ENCODE data around the gene FLT4.

FLT4 gene

DNA sequence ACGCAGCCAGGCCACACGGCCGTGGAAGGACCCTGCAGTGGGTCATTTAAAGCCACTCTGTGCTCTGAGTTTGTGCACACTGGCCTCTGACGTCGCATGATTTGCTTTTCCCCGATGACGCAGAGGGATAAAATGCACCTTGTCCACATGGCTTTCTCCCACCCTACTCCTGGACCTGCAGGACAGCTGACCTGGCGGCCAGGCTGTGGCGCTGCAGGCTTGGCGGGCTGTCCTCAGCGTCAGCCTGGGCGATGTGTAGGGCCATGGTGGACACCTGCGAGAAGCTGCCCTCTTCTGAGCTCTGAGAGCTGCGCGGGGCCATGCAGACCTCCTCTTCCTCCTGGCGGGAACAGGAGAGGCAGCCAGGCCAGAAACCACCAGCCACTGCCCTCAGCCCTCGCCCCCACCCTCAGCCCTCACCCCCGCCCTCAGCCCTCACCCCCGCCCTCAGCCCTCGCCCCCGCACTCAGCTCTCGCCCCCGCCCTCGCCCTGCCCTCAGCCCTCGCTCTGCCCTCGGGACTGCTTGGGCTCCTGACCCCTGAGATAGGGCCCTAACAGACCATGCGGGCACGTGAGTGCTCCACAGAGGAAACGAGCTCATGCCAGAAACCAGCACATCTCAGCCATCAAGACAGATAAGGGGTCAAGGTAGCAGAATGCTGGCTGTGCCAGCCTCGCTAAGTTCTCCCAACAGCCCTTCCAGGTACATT, 38.1 kb downstream of the FLT4 start:
- no peaks in the 10 kb centered on the region for H3K36me3 ChIP-seq
- H3K4me3 ChIP-seq (ENCODE audit: low read depth in 1 of 2, low read length in 1 of 2): no peak overlapping the region
- TF ChIP-seq, protein P1, sequence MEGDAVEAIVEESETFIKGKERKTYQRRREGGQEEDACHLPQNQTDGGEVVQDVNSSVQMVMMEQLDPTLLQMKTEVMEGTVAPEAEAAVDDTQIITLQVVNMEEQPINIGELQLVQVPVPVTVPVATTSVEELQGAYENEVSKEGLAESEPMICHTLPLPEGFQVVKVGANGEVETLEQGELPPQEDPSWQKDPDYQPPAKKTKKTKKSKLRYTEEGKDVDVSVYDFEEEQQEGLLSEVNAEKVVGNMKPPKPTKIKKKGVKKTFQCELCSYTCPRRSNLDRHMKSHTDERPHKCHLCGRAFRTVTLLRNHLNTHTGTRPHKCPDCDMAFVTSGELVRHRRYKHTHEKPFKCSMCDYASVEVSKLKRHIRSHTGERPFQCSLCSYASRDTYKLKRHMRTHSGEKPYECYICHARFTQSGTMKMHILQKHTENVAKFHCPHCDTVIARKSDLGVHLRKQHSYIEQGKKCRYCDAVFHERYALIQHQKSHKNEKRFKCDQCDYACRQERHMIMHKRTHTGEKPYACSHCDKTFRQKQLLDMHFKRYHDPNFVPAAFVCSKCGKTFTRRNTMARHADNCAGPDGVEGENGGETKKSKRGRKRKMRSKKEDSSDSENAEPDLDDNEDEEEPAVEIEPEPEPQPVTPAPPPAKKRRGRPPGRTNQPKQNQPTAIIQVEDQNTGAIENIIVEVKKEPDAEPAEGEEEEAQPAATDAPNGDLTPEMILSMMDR (IDR thresholded peaks at IDR 0.05): no peak
- no peaks in the 10 kb centered on the region for H3K27me3 ChIP-seq
- no peaks in the 10 kb centered on the region for H3K9me3 ChIP-seq
- H3K27ac ChIP-seq: no peak overlapping the region
- no peaks in the 10 kb centered on the region for H3K4me1 ChIP-seq (ENCODE audit: control insufficient read depth in 1 of 2, insufficient read depth in 1 of 2, low read depth in 1 of 2, low read length in 1 of 2)

DNA sequence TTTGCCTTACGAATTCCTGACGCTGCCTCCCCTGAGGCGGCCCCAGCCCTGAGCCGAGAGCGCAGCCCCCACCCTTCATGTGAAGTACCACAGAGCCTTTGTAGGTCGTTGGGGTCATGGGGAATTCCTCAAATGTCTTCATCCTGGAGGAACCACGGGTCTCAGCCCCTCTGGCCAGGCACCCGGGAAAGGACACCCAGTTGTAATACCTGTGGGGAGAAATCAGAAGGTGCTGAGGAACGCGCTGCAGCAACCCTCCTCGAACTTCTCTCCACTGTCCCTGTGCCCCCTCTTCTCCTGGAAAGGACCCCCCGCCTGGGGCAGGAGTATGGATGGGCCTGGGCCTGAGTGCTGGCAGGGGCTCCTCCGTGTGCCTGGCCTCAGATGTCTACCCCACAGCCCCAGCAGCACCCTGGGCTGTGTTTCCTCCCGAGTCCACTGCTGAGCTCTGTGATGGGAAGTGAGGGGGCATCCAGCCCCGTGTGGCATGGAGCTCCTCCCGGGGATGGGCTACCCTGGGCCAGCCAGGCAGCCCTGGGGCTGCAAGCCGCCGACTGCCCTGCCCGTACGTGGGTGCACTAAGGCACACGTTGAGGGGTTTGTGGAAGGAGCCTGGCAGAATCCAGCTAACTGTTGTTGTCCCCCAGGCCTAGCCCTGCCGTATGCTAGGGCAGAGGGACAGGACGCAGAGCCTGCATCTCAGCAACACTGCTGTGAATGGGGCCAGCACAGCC, 39.4 kb downstream of the FLT4 start:
- H3K27me3 ChIP-seq: no peaks in the 10 kb centered on the region
- H3K27ac ChIP-seq: no peak overlapping the region
- TF ChIP-seq, protein P1 (IDR thresholded peaks at IDR 0.05): no peak
- no peaks in the 10 kb centered on the region for H3K36me3 ChIP-seq
- H3K4me3 ChIP-seq (ENCODE audit: low read depth in 1 of 2, low read length in 1 of 2): no peak overlapping the region
- no peaks in the 10 kb centered on the region for H3K4me1 ChIP-seq (ENCODE audit: control insufficient read depth in 1 of 2, insufficient read depth in 1 of 2, low read depth in 1 of 2, low read length in 1 of 2)
- H3K9me3 ChIP-seq: no peaks in the 10 kb centered on the region

DNA sequence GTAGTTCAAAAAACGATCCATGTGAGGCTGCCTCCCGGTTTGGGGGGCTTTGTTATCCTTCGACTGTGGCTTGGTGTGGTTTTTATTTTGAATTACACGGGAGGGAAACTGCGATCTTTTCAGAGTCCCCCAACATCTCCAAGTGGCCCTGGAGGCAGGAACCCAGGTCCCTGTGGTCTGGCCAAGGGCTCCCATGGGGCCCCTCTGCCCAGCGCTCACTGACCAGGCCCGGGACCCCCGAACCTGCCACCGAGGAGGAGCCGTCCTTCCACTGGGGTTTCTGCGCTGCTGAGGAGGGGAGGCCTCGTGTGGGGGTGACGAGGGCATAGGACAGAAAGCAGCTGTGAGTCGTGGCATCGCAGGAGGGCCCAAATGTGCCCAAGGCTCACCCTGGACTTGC, 40.0 kb downstream of the FLT4 start:
- Histone ChIP-seq H3K4me3 (ENCODE audit: low read depth in 1 of 2, low read length in 1 of 2) (no peak overlapping the region), H3K27ac (no peak overlapping the region), H3K4me1 (ENCODE audit: control insufficient read depth in 1 of 2, insufficient read depth in 1 of 2, low read depth in 1 of 2, low read length in 1 of 2) (no peaks in the 10 kb centered on the region), H3K9me3 (no peaks in the 10 kb centered on the region), H3K36me3 (no peaks in the 10 kb centered on the region), H3K27me3 (no peaks in the 10 kb centered on the region)
- TF ChIP-seq, protein P1 (IDR thresholded peaks at IDR 0.05): no peak

DNA sequence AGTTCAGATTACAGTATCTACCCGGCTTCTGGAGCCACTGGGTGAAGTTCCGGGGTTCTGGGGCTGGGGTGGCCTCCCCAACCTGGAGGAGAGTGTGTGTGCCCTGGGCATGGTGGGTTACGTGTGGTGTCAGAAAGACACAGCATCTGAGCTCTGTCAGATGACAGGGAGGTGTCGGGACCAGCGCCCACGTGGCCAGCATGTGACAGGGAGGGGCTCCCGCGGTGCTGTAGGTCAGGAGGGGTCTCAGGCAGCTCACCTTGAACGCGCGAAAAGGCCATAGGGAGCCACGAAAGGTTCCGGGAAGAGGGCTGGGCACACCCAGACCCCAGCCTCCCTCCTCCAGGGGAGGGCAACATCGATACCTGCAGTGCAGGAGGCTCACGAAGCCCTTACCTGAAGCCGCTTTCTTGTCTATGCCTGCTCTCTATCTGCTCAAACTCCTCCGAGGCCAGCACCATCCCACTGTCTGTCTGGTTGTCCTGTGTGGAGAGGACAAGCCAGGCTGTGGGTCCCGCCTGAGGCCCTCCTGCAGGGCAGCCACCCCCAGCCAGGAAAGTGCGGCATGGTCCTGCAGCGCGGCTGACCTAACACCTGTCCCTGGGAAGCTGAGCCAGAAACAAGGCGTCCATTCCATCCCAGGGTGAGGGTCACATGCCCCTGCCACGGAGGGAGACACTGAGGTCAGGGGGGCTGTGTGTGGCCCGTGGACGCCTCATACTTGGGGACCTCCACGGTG, 40.7 kb downstream of the FLT4 start:
- Histone ChIP-seq H3K36me3 (no peaks in the 10 kb centered on the region), H3K4me3 (ENCODE audit: low read depth in 1 of 2, low read length in 1 of 2) (no peak overlapping the region)
- TF ChIP-seq, protein P1 (IDR thresholded peaks at IDR 0.05): no peak

DNA sequence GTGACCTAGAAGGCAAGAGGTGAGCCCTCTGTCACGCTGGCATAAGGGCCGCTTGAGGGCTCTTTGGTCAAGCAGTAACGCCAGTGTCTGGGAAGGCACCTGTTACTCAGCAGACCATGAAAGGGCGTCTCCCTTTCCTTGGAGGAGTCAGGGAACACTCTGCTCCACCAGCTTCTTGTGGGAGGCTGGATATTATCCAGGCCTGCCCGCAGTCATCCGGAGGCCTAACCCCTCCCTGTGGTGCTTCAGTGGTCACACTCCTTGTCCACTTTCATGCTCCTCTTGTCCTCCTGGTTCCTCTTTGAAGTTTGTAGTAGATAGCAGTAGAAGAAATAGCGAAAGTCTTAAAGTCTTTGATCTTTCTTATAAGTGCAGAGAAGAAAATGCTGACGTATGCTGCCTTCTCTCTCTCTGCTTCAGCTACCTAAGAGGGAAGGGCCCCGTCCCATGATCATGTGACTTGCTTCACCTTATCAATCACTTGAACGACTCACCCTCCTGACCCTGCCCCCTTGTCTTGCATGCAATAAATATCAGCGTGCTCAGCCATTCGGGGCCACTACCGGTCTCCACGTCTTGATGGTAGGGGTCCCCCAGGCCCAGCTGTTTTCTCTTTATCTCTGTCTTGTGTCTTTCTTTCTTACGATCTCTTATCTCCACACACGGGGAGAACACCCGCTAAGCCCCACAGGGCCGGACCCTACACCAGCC, 41.4 kb downstream of the FLT4 start:
- H3K27me3 ChIP-seq: no peaks in the 10 kb centered on the region
- TF ChIP-seq, protein P1 (IDR thresholded peaks at IDR 0.05): no peak

More for the DNA sequence above, 40.7 kb downstream of the FLT4 start:
- Histone ChIP-seq H3K27ac (no peak overlapping the region), H3K4me1 (ENCODE audit: control insufficient read depth in 1 of 2, insufficient read depth in 1 of 2, low read depth in 1 of 2, low read length in 1 of 2) (no peaks in the 10 kb centered on the region), H3K27me3 (no peaks in the 10 kb centered on the region), H3K9me3 (no peaks in the 10 kb centered on the region)

More for the DNA sequence above, 41.4 kb downstream of the FLT4 start:
- no peak overlapping the region for H3K27ac ChIP-seq
- no peaks in the 10 kb centered on the region for H3K9me3 ChIP-seq
- H3K36me3 ChIP-seq: no peaks in the 10 kb centered on the region
- no peak overlapping the region for H3K4me3 ChIP-seq (ENCODE audit: low read depth in 1 of 2, low read length in 1 of 2)
- no peaks in the 10 kb centered on the region for H3K4me1 ChIP-seq (ENCODE audit: control insufficient read depth in 1 of 2, insufficient read depth in 1 of 2, low read depth in 1 of 2, low read length in 1 of 2)
